Smooth muscle cell (in vitro differentiated cells): ENCODE measurements around the gene PTPN14. TPM values are rescaled to one million over a fixed set of nuclear protein-coding genes. Genes with fewer than 3 reads are reported as not detected.

Experiments used
- DNase-seq: peaks from one replicate; lab custom pipeline; 2025; ENCODE audit not compliant: unreplicated experiment; lab: John Stamatoyannopoulos, UW
- H2AFZ ChIP-seq: fragments of 200-600 bp; sonication (generic); 2 replicates; pipeline ENCODE4 v1.6.0; 2016; ENCODE audit warnings: antibody characterized with exemption, low read depth, mild to moderate bottlenecking
- H3F3A ChIP-seq: fragments of 200-600 bp; sonication (generic); 2 replicates; pipeline ENCODE4 v1.6.0; 2017; ENCODE audit warnings: antibody characterized with exemption, low read depth
- H3K27ac ChIP-seq: fragments of 200-600 bp; sonication (generic); 2 replicates; pipeline ENCODE4 v1.5.1; 2016; ENCODE audit warnings: low read depth, mild to moderate bottlenecking
- H3K27me3 ChIP-seq: fragments of 200-600 bp; sonication (generic); 2 replicates; pipeline ENCODE4 v1.6.1; 2016; ENCODE audit warnings: low read depth, mild to moderate bottlenecking
- H3K36me3 ChIP-seq: fragments of 200-600 bp; sonication (generic); 2 replicates; pipeline ENCODE4 v1.5.1; 2016; ENCODE audit warnings: low read depth
- H3K4me1 ChIP-seq: fragments of 200-600 bp; sonication (generic); 2 replicates; pipeline ENCODE4 v1.5.1; 2016; ENCODE audit warnings: low read depth
- H3K4me2 ChIP-seq: fragments of 200-600 bp; sonication (generic); 2 replicates; pipeline ENCODE4 v1.6.0; 2016; ENCODE audit warnings: mild to moderate bottlenecking
- H3K4me3 ChIP-seq: fragments of 200-600 bp; sonication (generic); 2 replicates; pipeline ENCODE4 v1.5.1; 2016; ENCODE audit warnings: mild to moderate bottlenecking
- H3K79me2 ChIP-seq: fragments of 200-600 bp; sonication (generic); 2 replicates; pipeline ENCODE4 v1.6.0; 2016; ENCODE audit warnings: low read depth, mild to moderate bottlenecking
- H3K9ac ChIP-seq: fragments of 200-600 bp; sonication (generic); 2 replicates; pipeline ENCODE4 v1.6.0; 2016; ENCODE audit warnings: low read depth
- H3K9me3 ChIP-seq: fragments of 200-600 bp; sonication (generic); replicated peaks from 2 replicates; pipeline ENCODE4 v1.5.1; 2016; ENCODE audit warnings: low read depth
- H4K20me1 ChIP-seq: fragments of 200-600 bp; sonication (generic); 2 replicates; pipeline ENCODE4 v1.6.0; 2016; ENCODE audit warnings: low read depth
- CTCF ChIP-seq: fragments of 200-600 bp; sonication (generic); IDR thresholded peaks from 2 replicates; pipeline ENCODE4 v1.5.1; 2017; ENCODE audit warnings: borderline replicate concordance, mild to moderate bottlenecking, antibody characterized with exemption; ENCODE audit not compliant: insufficient read depth, poor library complexity, severe bottlenecking
- WGBS: methylation state at CpG from one replicate; pipeline ENCODE4 v1.1.7; 2016; ENCODE audit warnings: low lambda C conversion rate; 5-methylcytosine and 5-hydroxymethylcytosine counted together
- polyA plus RNA-seq: library from polyadenylated mRNA; unstranded; fragments of >200 nt; fragmentation: Nextera tagmentation; extraction: Ambion mirVana; gene quantifications from 2 replicates; pipeline ENCODE4 v1.2.1, GENCODE V29; 2016
- total RNA-seq: library from RNA; depleted of rRNA; stranded (reverse); fragments of >200 nt; gene quantifications from 2 replicates; pipeline ENCODE4 v1.2.3, GENCODE V29; 2014

Gene PTPN14
- total and polyA plus RNA-seq, 2 experiments from 2014 or later, result 13.7 to 28.6 TPM

GRCh38 chr1:214337015-214337414 lies 214.4 kb downstream of the PTPN14 start:
- TF ChIP-seq CTCF, result no peak
- DNase-seq, result no peak
- H2AFZ ChIP-seq, result no peak overlapping the region
- no peaks in the 10 kb centered on the region for H4K20me1 ChIP-seq
- H3F3A ChIP-seq, result no peaks in the 10 kb centered on the region
- H3K9me3 ChIP-seq, result no peaks in the 10 kb centered on the region
- no peaks in the 10 kb centered on the region for H3K4me1 ChIP-seq
- no peak overlapping the region for H3K9ac ChIP-seq
- H3K79me2 ChIP-seq, result no peaks in the 10 kb centered on the region
- no peaks in the 10 kb centered on the region for H3K27me3 ChIP-seq
- H3K36me3 ChIP-seq, result no peaks in the 10 kb centered on the region
- no peak overlapping the region for H3K4me2 ChIP-seq
- 75% methylated on average over 2 of the region's 2 CpGs for WGBS
- H3K27ac ChIP-seq, result no peak overlapping the region
- no peak overlapping the region for H3K4me3 ChIP-seq

- WGBS, result 98% methylated on average over 4 of the region's 4 CpGs
- Histone ChIP-seq H2AFZ (no peak overlapping the region), H3K36me3 (no peaks in the 10 kb centered on the region), H4K20me1 (no peaks in the 10 kb centered on the region), H3F3A (no peaks in the 10 kb centered on the region), H3K4me3 (no peak overlapping the region), H3K27me3 (no peaks in the 10 kb centered on the region), H3K9ac (no peak overlapping the region), H3K4me1 (no peaks in the 10 kb centered on the region), H3K27ac (no peak overlapping the region), H3K4me2 (no peak overlapping the region), H3K79me2 (no peaks in the 10 kb centered on the region), H3K9me3 (no peaks in the 10 kb centered on the region)
- DNase-seq, result no peak
- TF ChIP-seq CTCF, result no peak
Measured at GRCh38 chr1:214335567-214335966, 215.8 kb downstream of the PTPN14 start.

- Histone ChIP-seq H3K79me2 (no peaks in the 10 kb centered on the region), H4K20me1 (no peaks in the 10 kb centered on the region), H3F3A (peaks cover 5% of the 10 kb centered on the region), H3K4me2 (no peak overlapping the region), H3K4me1 (no peaks in the 10 kb centered on the region), H3K9ac (no peak overlapping the region), H3K27me3 (no peaks in the 10 kb centered on the region), H2AFZ (no peak overlapping the region), H3K9me3 (no peaks in the 10 kb centered on the region), H3K27ac (no peak overlapping the region), H3K36me3 (no peaks in the 10 kb centered on the region), H3K4me3 (no peak overlapping the region)
- peak; percentile 9 for DNase-seq
- 80% methylated on average over 6 of the region's 6 CpGs for WGBS
- TF ChIP-seq CTCF, result peak; percentile 89
Measured at GRCh38 chr1:214332946-214333798, 218.2 kb downstream of the PTPN14 start.
